CD14-positive monocyte (primary cell): ENCODE data around the gene FBXO48. TPM values are rescaled to one million over a fixed set of nuclear protein-coding genes. Genes with fewer than 3 reads are reported as not detected.

Source experiments
- DNase-seq, 3 donors: peaks; one replicate each; pipeline ENCODE4 v3.0.0-alpha.2; 2011 to 2022
- H2AFZ ChIP-seq: 2 replicates; pipeline ENCODE4 v1.6.0; 2012; ENCODE audit warnings: mild to moderate bottlenecking, low read depth, low read length, inconsistent platforms; ENCODE audit not compliant: insufficient read depth, poor library complexity, severe bottlenecking
- H3K27ac ChIP-seq, 2 donors: 1 replicate in 1 of 2; 2 replicates in 1 of 2; pipeline ENCODE4 v1.5.1; 2012 to 2013; ENCODE audit warnings: low read length in 2 of 2, control low read depth in 1 of 2, inconsistent platforms in 1 of 2, low read depth in 1 of 2, mild to moderate bottlenecking in 1 of 2
- H3K27me3 ChIP-seq, 2 donors: one replicate each; pipeline versions ENCODE4 v1.6.0 to v1.6.1; 2011 to 2013; ENCODE audit warnings: low read length in 2 of 2; ENCODE audit not compliant: control insufficient read depth in 2 of 2, insufficient read depth in 2 of 2
- H3K36me3 ChIP-seq, 2 donors: replicated peaks in 1 of 2; 1 replicate in 1 of 2; 2 replicates in 1 of 2; pipeline versions ENCODE4 v1.5.1 to v1.6.1; 2012 to 2013; ENCODE audit warnings: low read length in 2 of 2, control low read depth in 1 of 2, inconsistent platforms in 1 of 2, mild to moderate bottlenecking in 1 of 2; ENCODE audit not compliant: insufficient read depth in 2 of 2, control insufficient read depth in 1 of 2
- H3K4me1 ChIP-seq, 2 donors: 1 replicate in 1 of 2; 2 replicates in 1 of 2; pipeline versions ENCODE4 v1.5.1 to v1.6.1; 2012 to 2013; ENCODE audit warnings: low read length in 2 of 2, control low read depth in 1 of 2, inconsistent platforms in 1 of 2, mild to moderate bottlenecking in 1 of 2, moderate library complexity in 1 of 2; ENCODE audit not compliant: insufficient read depth in 2 of 2, control insufficient read depth in 1 of 2
- H3K4me2 ChIP-seq: replicated peaks from 2 replicates; pipeline ENCODE3; 2012; ENCODE audit warnings: low read length, moderate library complexity, mild to moderate bottlenecking; ENCODE audit not compliant: poor library complexity, severe bottlenecking; ENCODE audit errors: extremely low read depth
- H3K4me3 ChIP-seq, 3 experiments: fragments of 200-600 bp in 1 of 3; sonication (generic) in 1 of 3; replicated peaks in 1 of 3; 1 replicate in 2 of 3; 2 replicates in 1 of 3; pipeline ENCODE4 v1.5.1; 2011 to 2013; ENCODE audit warnings: low read length in 3 of 3, mild to moderate bottlenecking in 3 of 3, control low read depth in 2 of 3, low read depth in 2 of 3, inconsistent platforms in 1 of 3, moderate library complexity in 1 of 3
- H3K79me2 ChIP-seq: 2 replicates; pipeline ENCODE4 v1.6.0; 2012; ENCODE audit warnings: mild to moderate bottlenecking, control low read depth, inconsistent platforms, low read length, moderate library complexity; ENCODE audit not compliant: insufficient read depth
- H3K9ac ChIP-seq: 2 replicates; pipeline ENCODE4 v1.6.0; 2017; ENCODE audit warnings: low read length, mild to moderate bottlenecking; ENCODE audit not compliant: insufficient read depth, poor library complexity, severe bottlenecking
- H3K9me3 ChIP-seq, 2 donors: replicated peaks in 1 of 2; 1 replicate in 1 of 2; 2 replicates in 1 of 2; pipeline versions ENCODE4 v1.5.1 to v1.6.1; 2012 to 2013; ENCODE audit warnings: low read length in 2 of 2, control low read depth in 1 of 2; ENCODE audit not compliant: control insufficient read depth in 1 of 2, insufficient read depth in 1 of 2
- H4K20me1 ChIP-seq: 2 replicates; pipeline ENCODE4 v1.6.0; 2012; ENCODE audit warnings: mild to moderate bottlenecking, low read length, control low read depth, moderate library complexity; ENCODE audit not compliant: insufficient read depth
- H3K27ac Mint-ChIP-seq, 7 donors: one replicate each; pipeline ENCODE4 v1.8.0; 2020; ENCODE audit warnings: mild to moderate bottlenecking in 7 of 7, mixed read lengths in 7 of 7, moderate library complexity in 6 of 7, inconsistent platforms in 2 of 7
- H3K27me3 Mint-ChIP-seq, 3 donors: one replicate each; pipeline ENCODE4 v1.8.0; 2021 to 2022; ENCODE audit warnings: low read depth in 3 of 3, mild to moderate bottlenecking in 3 of 3, mixed read lengths in 3 of 3, moderate library complexity in 3 of 3, inconsistent platforms in 1 of 3
- H3K36me3 Mint-ChIP-seq, 2 donors: one replicate each; pipeline ENCODE4 v1.8.0; 2020; ENCODE audit warnings: mixed read lengths in 2 of 2, inconsistent platforms in 1 of 2, mild to moderate bottlenecking in 1 of 2
- H3K4me1 Mint-ChIP-seq: one replicate; pipeline ENCODE4 v1.8.0; 2020; ENCODE audit warnings: mild to moderate bottlenecking, mixed read lengths
- H3K4me3 Mint-ChIP-seq, 2 donors: one replicate each; pipeline ENCODE4 v1.8.0; 2020; ENCODE audit warnings: mild to moderate bottlenecking in 2 of 2, mixed read lengths in 2 of 2, moderate library complexity in 1 of 2
- H3K9me3 Mint-ChIP-seq, 7 donors: one replicate each; pipeline ENCODE4 v1.8.0; 2020 to 2022; ENCODE audit warnings: mixed read lengths in 7 of 7, mild to moderate bottlenecking in 6 of 7, moderate library complexity in 6 of 7, inconsistent platforms in 2 of 7
- CTCF ChIP-seq: fragments of 200-600 bp; IDR thresholded peaks from one replicate; pipeline ENCODE4 v1.8.0; 2022; ENCODE audit warnings: antibody characterized with exemption, mild to moderate bottlenecking
- intact Hi-C, 2 donors: fragments of 100-400 bp; cut with micrococcal nuclease; formaldehyde crosslinking; loops; one replicate each; pipeline versions ENCODE4 v1.15.0 to v1.15.1; 2023
- polyA plus RNA-seq, 3 donors: library from polyadenylated mRNA; depleted of rRNA in 1 of 3; unstranded in 2 of 3; stranded (reverse) in 1 of 3; fragments of 300-500 nt in 2 of 3; fragments of >200 nt in 1 of 3; fragmentation: Illumina TruSeq in 2 of 3; gene quantifications; 1 replicate in 2 of 3; 2 replicates in 1 of 3; pipeline ENCODE4 v1.2.3, GENCODE V29; 2012 to 2021

The FBXO48 gene
- polyA plus RNA-seq, 3 donors: 0.08 to 0.85 (median 0.31) TPM

DNA sequence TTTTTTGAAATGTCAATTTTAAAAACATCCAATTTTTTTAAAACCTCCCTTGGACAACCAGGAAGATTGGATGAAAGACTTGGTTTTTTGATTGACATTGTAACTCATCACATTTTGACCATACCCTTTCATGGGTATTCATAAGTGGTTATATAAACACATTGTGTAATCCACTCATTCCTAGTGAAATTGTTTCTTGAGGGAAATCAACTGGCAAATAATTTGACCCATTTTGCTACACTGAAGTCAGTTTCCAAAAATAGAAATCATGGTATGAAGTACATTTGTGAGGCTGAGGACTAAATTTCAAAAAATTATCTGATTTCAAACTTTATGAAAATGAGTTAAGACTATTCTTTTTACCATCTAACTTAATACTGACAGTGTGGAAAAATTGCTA lies 31.5 kb downstream of the FBXO48 start:
- intact Hi-C loops: loop anchor here in 1 of 2 donors (10.0 kb wide), 1 partner anchor 241 kb away; no protein-coding TSS in a partner anchor
- Histone ChIP-seq H2AFZ (no peak overlapping the region), H3K79me2 (no peaks in the 10 kb centered on the region), H3K4me1 (peaks cover 22 to 25% of the 10 kb centered on the region in 2 donors), H3K9me3 (peaks cover 0 to 5% of the 10 kb centered on the region in 2 donors), H3K36me3 (no peaks in the 10 kb centered on the region), H3K9ac (no peak overlapping the region), H3K4me2 (no peak overlapping the region), H4K20me1 (no peaks in the 10 kb centered on the region), H3K4me3 (no peak overlapping the region), H3K27me3 (no peaks in the 10 kb centered on the region), H3K27ac (no peak overlapping the region)
- no peaks in the 10 kb centered on the region for H3K27me3 Mint-ChIP-seq
- peaks cover 30% of the 10 kb centered on the region for H3K4me1 Mint-ChIP-seq
- TF ChIP-seq CTCF: no peak
- H3K36me3 Mint-ChIP-seq: peaks cover 0 to 3% of the 10 kb centered on the region in 2 donors
- H3K27ac Mint-ChIP-seq: peak overlapping the region in 2 of 7 donors; percentile 19 to 61
- no peak overlapping the region for H3K4me3 Mint-ChIP-seq
- peaks cover 0 to 6% (median 2%) of the 10 kb centered on the region in 7 donors for H3K9me3 Mint-ChIP-seq
- DNase-seq: no peak

- H3K4me3 ChIP-seq: no peak overlapping the region
- H2AFZ ChIP-seq: no peak overlapping the region
- Mint-ChIP-seq H3K36me3 (peaks cover 0 to 3% of the 10 kb centered on the region in 2 donors), H3K4me3 (no peak overlapping the region), H3K27ac (peak overlapping the region; percentile 7 to 85 (median 43)), H3K9me3 (peaks cover 0 to 6% (median 2%) of the 10 kb centered on the region in 7 donors), H3K27me3 (no peaks in the 10 kb centered on the region), H3K4me1 (peaks cover 30% of the 10 kb centered on the region)
- no peak overlapping the region for H3K9ac ChIP-seq
- no peaks in the 10 kb centered on the region for H3K27me3 ChIP-seq
- no peak for TF ChIP-seq CTCF
- peak; percentile 53 to 73 (median 67) for DNase-seq
- H3K9me3 ChIP-seq: peaks cover 0 to 5% of the 10 kb centered on the region in 2 donors
- H3K79me2 ChIP-seq: no peaks in the 10 kb centered on the region
- no peaks in the 10 kb centered on the region for H3K36me3 ChIP-seq
- peaks cover 22 to 25% of the 10 kb centered on the region in 2 donors for H3K4me1 ChIP-seq
- no peak overlapping the region for H3K27ac ChIP-seq
- H4K20me1 ChIP-seq: no peaks in the 10 kb centered on the region
- no peak overlapping the region for H3K4me2 ChIP-seq
- intact Hi-C loops: loop anchor here in 1 of 2 donors (10.0 kb wide), 1 partner anchor 240 kb away; no protein-coding TSS in a partner anchor
These were observed 32.1 kb downstream of the FBXO48 start for GRCh38 chr2:68434981-68435380.
